Measurements from ENCODE around the gene FOSL2.

FOSL2 gene

GRCh38 chr2:28437149-28437835 lies 44.6 kb downstream of the FOSL2 start:
- TF ChIP-seq, protein P1, sequence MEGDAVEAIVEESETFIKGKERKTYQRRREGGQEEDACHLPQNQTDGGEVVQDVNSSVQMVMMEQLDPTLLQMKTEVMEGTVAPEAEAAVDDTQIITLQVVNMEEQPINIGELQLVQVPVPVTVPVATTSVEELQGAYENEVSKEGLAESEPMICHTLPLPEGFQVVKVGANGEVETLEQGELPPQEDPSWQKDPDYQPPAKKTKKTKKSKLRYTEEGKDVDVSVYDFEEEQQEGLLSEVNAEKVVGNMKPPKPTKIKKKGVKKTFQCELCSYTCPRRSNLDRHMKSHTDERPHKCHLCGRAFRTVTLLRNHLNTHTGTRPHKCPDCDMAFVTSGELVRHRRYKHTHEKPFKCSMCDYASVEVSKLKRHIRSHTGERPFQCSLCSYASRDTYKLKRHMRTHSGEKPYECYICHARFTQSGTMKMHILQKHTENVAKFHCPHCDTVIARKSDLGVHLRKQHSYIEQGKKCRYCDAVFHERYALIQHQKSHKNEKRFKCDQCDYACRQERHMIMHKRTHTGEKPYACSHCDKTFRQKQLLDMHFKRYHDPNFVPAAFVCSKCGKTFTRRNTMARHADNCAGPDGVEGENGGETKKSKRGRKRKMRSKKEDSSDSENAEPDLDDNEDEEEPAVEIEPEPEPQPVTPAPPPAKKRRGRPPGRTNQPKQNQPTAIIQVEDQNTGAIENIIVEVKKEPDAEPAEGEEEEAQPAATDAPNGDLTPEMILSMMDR (IDR thresholded peaks at IDR 0.05; ENCODE audit: low read depth, low read length, missing control alignments) = no peak
- H3K4me3 ChIP-seq (ENCODE audit: low read depth, low read length) = no peak overlapping the region
- DNase-seq (ENCODE audit: low read depth) = no peak
- in situ Hi-C loops (cut with HindIII; ENCODE audit: low sequenced_read_pairs) = no loop called here

GRCh38 chr2:28437918-28438317 lies 45.3 kb downstream of the FOSL2 start:
- no peak for DNase-seq (ENCODE audit: low read depth)
- in situ Hi-C loops (cut with HindIII; ENCODE audit: low sequenced_read_pairs) = no loop called here
- no peak overlapping the region for H3K4me3 ChIP-seq (ENCODE audit: low read depth, low read length)
- TF ChIP-seq, protein P1 (IDR thresholded peaks at IDR 0.05; ENCODE audit: low read depth, low read length, missing control alignments) = no peak

GRCh38 chr2:28438532-28439063 lies 45.9 kb downstream of the FOSL2 start:
- in situ Hi-C loops (cut with HindIII; ENCODE audit: low sequenced_read_pairs) = no loop called here
- no peak for DNase-seq (ENCODE audit: low read depth)
- H3K4me3 ChIP-seq (ENCODE audit: low read depth, low read length) = no peak overlapping the region

DNA sequence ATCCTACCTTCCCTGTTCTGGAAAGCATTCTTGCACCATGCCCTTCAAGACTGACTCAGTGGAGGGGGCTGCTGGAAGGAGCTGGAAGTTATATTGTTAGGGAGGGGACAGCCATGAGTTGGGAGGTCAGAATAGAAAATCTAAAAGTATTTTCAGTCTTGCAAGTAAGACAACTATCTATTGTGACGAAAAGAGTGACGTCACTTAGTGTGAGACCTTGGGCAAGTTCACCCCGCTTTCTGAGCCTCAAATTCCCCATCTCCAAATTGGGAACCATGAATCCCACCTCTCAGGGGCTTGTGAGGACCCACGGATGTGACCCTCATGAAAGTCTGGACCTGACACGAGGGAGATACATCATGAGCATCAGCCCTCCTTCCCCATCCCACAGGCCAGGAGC lies 46.5 kb downstream of the FOSL2 start:
- in situ Hi-C loops (cut with HindIII; ENCODE audit: low sequenced_read_pairs) = no loop called here
- H3K4me3 ChIP-seq (ENCODE audit: low read depth, low read length) = no peak overlapping the region
- TF ChIP-seq, protein P1 (IDR thresholded peaks at IDR 0.05; ENCODE audit: low read depth, low read length, missing control alignments) = no peak
- no peak for DNase-seq (ENCODE audit: low read depth)

More at GRCh38 chr2:28438532-28439063, 45.9 kb downstream of the FOSL2 start:
- TF ChIP-seq, protein P1 (IDR thresholded peaks at IDR 0.05; ENCODE audit: low read depth, low read length, missing control alignments) = no peak

- no peak for DNase-seq (ENCODE audit: low read depth)
- TF ChIP-seq, protein P1 (IDR thresholded peaks at IDR 0.05; ENCODE audit: low read depth, low read length, missing control alignments) = no peak
- in situ Hi-C loops (cut with HindIII; ENCODE audit: low sequenced_read_pairs) = no loop called here
- no peak overlapping the region for H3K4me3 ChIP-seq (ENCODE audit: low read depth, low read length)
These were observed 47.1 kb downstream of the FOSL2 start for GRCh38 chr2:28439763-28440162.

DNA sequence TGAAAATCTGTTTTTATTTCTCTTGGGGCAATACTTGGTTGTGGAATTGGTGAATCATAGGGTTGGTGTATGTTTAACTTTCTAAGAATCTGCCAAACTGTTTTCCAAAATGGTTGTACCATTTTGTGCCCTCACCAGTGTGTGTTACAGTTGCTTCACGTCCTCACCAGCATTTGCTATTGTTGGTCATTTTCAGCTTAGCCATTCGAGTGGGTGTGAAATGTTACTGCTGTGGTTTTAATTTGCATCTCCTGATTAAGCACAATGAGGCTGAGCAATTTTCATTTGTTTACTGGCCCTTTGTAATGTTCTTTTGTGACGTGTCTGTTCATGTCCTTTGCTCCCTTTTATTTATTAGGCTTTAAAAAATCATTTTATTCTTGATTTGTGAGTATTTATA lies 49.7 kb downstream of the FOSL2 start:
- in situ Hi-C loops (cut with HindIII; ENCODE audit: low sequenced_read_pairs) = no loop called here
- TF ChIP-seq, protein P1 (IDR thresholded peaks at IDR 0.05; ENCODE audit: low read depth, low read length, missing control alignments) = no peak
- no peak for DNase-seq (ENCODE audit: low read depth)
- no peak overlapping the region for H3K4me3 ChIP-seq (ENCODE audit: low read depth, low read length)
